Measurements from ENCODE around the gene APPL1. TPM values are rescaled to one million over a fixed set of nuclear protein-coding genes. Genes with fewer than 3 reads are reported as not detected.

APPL1 gene
- total and polyA plus RNA-seq, 2 of the 8 experiments (the other 6 are each of a cell fraction or from before 2014, with no cell fraction given): 9.4 to 34.4 TPM

- TF ChIP-seq CHD7 (IDR thresholded peaks at IDR 0.05; ENCODE audit: insufficient replicate concordance, low read length) (no peak), KDM5A (IDR thresholded peaks at IDR 0.05; ENCODE audit: low read length) (no peak), TAF1 (IDR thresholded peaks at IDR 0.05; ENCODE audit: low read depth, low read length) (no peak), SP2 (IDR thresholded peaks at IDR 0.05; ENCODE audit: low read length) (no peak), RNF2 (IDR thresholded peaks at IDR 0.05; ENCODE audit: borderline replicate concordance, low read depth, low read length, missing control alignments, poor library complexity, severe bottlenecking) (no peak), ZNF274 (IDR thresholded peaks at IDR 0.05; ENCODE audit: borderline replicate concordance, extremely low read depth, low read length) (no peak), TBP (IDR thresholded peaks at IDR 0.05; ENCODE audit: low read depth, low read length) (no peak), CBX5 (IDR thresholded peaks at IDR 0.05; ENCODE audit: low read depth, low read length) (no peak), EGR1 (IDR thresholded peaks at IDR 0.05; ENCODE audit: borderline replicate concordance, low read depth, low read length) (no peak), TCF12 (IDR thresholded peaks at IDR 0.05; ENCODE audit: low read depth, low read length) (no peak), JUND (IDR thresholded peaks at IDR 0.05; ENCODE audit: low read length) (no peak), SUZ12 (IDR thresholded peaks at IDR 0.05; ENCODE audit: low read length) (no peak), BACH1 (IDR thresholded peaks at IDR 0.05; ENCODE audit: low read length) (no peak)
Measured at GRCh38 chr3:57226176-57226575, 1.4 kb upstream of the APPL1 start (continued).

All from H1 (cell line).